ENCODE data around the gene JAK3.

GRCh38 chr19:17893766-17894165 is 46.0 kb upstream of the JAK3 start:
- TF ChIP-seq, protein P1, sequence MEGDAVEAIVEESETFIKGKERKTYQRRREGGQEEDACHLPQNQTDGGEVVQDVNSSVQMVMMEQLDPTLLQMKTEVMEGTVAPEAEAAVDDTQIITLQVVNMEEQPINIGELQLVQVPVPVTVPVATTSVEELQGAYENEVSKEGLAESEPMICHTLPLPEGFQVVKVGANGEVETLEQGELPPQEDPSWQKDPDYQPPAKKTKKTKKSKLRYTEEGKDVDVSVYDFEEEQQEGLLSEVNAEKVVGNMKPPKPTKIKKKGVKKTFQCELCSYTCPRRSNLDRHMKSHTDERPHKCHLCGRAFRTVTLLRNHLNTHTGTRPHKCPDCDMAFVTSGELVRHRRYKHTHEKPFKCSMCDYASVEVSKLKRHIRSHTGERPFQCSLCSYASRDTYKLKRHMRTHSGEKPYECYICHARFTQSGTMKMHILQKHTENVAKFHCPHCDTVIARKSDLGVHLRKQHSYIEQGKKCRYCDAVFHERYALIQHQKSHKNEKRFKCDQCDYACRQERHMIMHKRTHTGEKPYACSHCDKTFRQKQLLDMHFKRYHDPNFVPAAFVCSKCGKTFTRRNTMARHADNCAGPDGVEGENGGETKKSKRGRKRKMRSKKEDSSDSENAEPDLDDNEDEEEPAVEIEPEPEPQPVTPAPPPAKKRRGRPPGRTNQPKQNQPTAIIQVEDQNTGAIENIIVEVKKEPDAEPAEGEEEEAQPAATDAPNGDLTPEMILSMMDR (conservative IDR thresholded peaks at IDR 0.05 in 1 of 2, IDR thresholded peaks at IDR 0.05 in 1 of 2; ENCODE audit: low read depth in 1 of 2, low read length in 2 of 2), result no peak
- TF ChIP-seq EZH2 (IDR thresholded peaks at IDR 0.05; ENCODE audit: low read length, missing control alignments), result no peak
